ENCODE measurements around the gene STIM2. TPM values are rescaled to one million over a fixed set of nuclear protein-coding genes. Genes with fewer than 3 reads are reported as not detected.

Gene STIM2
- total RNA-seq, 1 donor from 2014 or later: 18.4 TPM

DNA sequence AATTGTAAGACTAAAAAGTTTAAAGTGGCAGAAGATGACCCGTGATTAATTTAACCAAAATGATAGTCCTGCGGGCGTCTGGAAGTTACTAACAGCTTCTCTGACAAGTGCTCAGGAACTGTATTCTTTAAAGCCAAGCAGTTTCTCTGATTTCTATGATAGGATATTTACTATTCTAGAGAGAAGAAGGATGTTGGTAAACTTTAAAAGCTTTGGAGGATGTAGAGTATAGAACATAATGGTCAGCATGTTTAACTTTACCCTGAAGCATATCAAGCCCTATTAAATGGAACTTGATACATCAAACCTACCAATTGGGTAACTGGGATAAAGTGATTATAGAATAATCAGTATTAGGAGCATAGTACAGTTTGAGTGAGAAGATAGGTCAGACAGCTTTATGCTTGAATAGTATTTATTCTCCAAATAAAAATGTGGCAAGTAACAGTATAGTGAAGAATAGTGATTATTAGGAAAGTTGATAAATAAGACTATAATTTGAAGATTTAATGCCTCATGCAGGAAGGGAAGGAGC lies 1.8 kb downstream of the STIM2 start:
- Mint-ChIP-seq H3K27ac (ENCODE audit: unreplicated experiment) (peak overlapping the region; percentile 44), H3K4me1 (ENCODE audit: low read depth, unreplicated experiment) (peaks cover 18% of the 10 kb centered on the region), H3K27me3 (ENCODE audit: low read depth, unreplicated experiment) (no peaks in the 10 kb centered on the region), H3K4me3 (ENCODE audit: unreplicated experiment) (peak overlapping the region; percentile 86), H3K9me3 (ENCODE audit: unreplicated experiment) (no peaks in the 10 kb centered on the region), H3K36me3 (ENCODE audit: low read depth, unreplicated experiment) (no peaks in the 10 kb centered on the region)
- DNase-seq (ENCODE audit: low read depth) (no peak), FAIRE-seq (no peak)
- no peak overlapping the region for H2AFZ ChIP-seq (ENCODE audit: low read depth, low read length)
- H3K79me2 ChIP-seq (ENCODE audit: insufficient read depth, low read length): peaks cover 59% of the 10 kb centered on the region
- no peak overlapping the region for H3K27ac ChIP-seq (ENCODE audit: low read depth, low read length)
- H3K9me3 ChIP-seq (ENCODE audit: insufficient read depth, low read depth, low read length): no peaks in the 10 kb centered on the region
- peaks cover 21% of the 10 kb centered on the region for H4K20me1 ChIP-seq (ENCODE audit: insufficient read depth, low read length)
- no peaks in the 10 kb centered on the region for H3K27me3 ChIP-seq (ENCODE audit: insufficient read depth, low read length)
- peak overlapping the region; percentile 77 for H3K4me3 ChIP-seq (ENCODE audit: insufficient read depth, low read depth, low read length)
- TF ChIP-seq, protein P1, sequence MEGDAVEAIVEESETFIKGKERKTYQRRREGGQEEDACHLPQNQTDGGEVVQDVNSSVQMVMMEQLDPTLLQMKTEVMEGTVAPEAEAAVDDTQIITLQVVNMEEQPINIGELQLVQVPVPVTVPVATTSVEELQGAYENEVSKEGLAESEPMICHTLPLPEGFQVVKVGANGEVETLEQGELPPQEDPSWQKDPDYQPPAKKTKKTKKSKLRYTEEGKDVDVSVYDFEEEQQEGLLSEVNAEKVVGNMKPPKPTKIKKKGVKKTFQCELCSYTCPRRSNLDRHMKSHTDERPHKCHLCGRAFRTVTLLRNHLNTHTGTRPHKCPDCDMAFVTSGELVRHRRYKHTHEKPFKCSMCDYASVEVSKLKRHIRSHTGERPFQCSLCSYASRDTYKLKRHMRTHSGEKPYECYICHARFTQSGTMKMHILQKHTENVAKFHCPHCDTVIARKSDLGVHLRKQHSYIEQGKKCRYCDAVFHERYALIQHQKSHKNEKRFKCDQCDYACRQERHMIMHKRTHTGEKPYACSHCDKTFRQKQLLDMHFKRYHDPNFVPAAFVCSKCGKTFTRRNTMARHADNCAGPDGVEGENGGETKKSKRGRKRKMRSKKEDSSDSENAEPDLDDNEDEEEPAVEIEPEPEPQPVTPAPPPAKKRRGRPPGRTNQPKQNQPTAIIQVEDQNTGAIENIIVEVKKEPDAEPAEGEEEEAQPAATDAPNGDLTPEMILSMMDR (IDR thresholded peaks at IDR 0.05; ENCODE audit: insufficient read depth, low read depth, low read length): no peak
- no peak for TF ChIP-seq EZH2 (IDR thresholded peaks at IDR 0.05; ENCODE audit: insufficient read depth, low read length)
- peak overlapping the region; percentile 98 for H3K4me2 ChIP-seq (ENCODE audit: low read length)
- H3K36me3 ChIP-seq (ENCODE audit: insufficient read depth, low read length): no peaks in the 10 kb centered on the region
- peak overlapping the region; percentile 82 for H3K9ac ChIP-seq (ENCODE audit: low read length)
- peaks cover 19% of the 10 kb centered on the region for H3K4me1 ChIP-seq (ENCODE audit: insufficient read depth, low read length)

DNA sequence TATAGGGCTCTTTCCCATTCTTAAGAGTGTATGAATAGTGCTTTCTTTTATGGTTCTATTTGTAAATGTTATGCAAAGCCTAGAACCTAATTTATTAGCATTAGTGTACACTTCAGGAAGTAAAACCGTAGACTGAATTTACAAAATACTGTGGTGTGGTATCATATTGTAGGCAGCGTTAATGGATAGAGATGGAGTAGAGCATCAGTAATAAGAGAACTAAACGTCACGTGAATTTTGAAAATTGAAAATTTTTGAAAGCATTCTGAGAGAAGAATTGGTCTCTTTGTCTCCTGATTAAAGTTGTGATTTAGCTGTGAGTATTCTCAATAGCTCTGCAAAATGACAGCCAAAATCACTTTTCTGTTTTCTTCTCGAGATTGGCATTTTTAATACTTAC lies 2.9 kb downstream of the STIM2 start:
- DNase-seq (ENCODE audit: low read depth): no peak
- TF ChIP-seq, protein P1 (IDR thresholded peaks at IDR 0.05; ENCODE audit: insufficient read depth, low read depth, low read length): no peak
- TF ChIP-seq EZH2 (IDR thresholded peaks at IDR 0.05; ENCODE audit: insufficient read depth, low read length): no peak
- no peak overlapping the region for H3K27ac ChIP-seq (ENCODE audit: low read depth, low read length)

DNA sequence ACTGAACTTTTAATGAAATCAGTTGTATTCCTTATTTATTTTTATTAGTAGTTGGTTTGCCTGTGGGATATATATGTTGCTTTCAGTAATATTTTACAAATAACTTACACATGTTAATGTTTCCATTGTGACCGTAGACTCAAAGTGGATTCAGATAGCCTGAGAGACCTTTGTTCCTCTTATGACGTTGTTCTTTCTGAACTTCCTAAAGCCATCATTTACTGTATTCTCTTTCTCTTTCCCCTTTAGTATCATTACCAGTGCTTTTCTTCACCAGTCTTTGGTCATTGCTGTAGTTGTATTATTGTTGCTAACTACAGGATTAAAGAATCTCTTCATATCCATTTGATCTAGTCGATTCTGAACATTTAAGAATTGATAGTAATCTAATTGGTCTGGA lies 4.3 kb downstream of the STIM2 start:
- no peak for FAIRE-seq
- Mint-ChIP-seq H3K4me3 (ENCODE audit: unreplicated experiment) (no peak overlapping the region), H3K9me3 (ENCODE audit: unreplicated experiment) (no peaks in the 10 kb centered on the region), H3K27me3 (ENCODE audit: low read depth, unreplicated experiment) (no peaks in the 10 kb centered on the region), H3K4me1 (ENCODE audit: low read depth, unreplicated experiment) (peaks cover 9% of the 10 kb centered on the region), H3K36me3 (ENCODE audit: low read depth, unreplicated experiment) (no peaks in the 10 kb centered on the region), H3K27ac (ENCODE audit: unreplicated experiment) (no peak overlapping the region)
- H3K36me3 ChIP-seq (ENCODE audit: insufficient read depth, low read length): no peaks in the 10 kb centered on the region
- no peaks in the 10 kb centered on the region for H3K9me3 ChIP-seq (ENCODE audit: insufficient read depth, low read depth, low read length)
- peaks cover 83% of the 10 kb centered on the region for H3K79me2 ChIP-seq (ENCODE audit: insufficient read depth, low read length)
- no peak overlapping the region for H3K9ac ChIP-seq (ENCODE audit: low read length)
- H3K4me3 ChIP-seq (ENCODE audit: insufficient read depth, low read depth, low read length): no peak overlapping the region
- H3K27me3 ChIP-seq (ENCODE audit: insufficient read depth, low read length): no peaks in the 10 kb centered on the region
- H4K20me1 ChIP-seq (ENCODE audit: insufficient read depth, low read length): peaks cover 32% of the 10 kb centered on the region
- peaks cover 2% of the 10 kb centered on the region for H3K4me1 ChIP-seq (ENCODE audit: insufficient read depth, low read length)
- TF ChIP-seq, protein P1 (IDR thresholded peaks at IDR 0.05; ENCODE audit: insufficient read depth, low read depth, low read length): no peak
- no peak for TF ChIP-seq EZH2 (IDR thresholded peaks at IDR 0.05; ENCODE audit: insufficient read depth, low read length)
- H3K27ac ChIP-seq (ENCODE audit: low read depth, low read length): no peak overlapping the region
- DNase-seq (ENCODE audit: low read depth): no peak
- H2AFZ ChIP-seq (ENCODE audit: low read depth, low read length): no peak overlapping the region
- no peak overlapping the region for H3K4me2 ChIP-seq (ENCODE audit: low read length)

More for the DNA sequence above, 2.9 kb downstream of the STIM2 start:
- no peak overlapping the region for H3K4me3 Mint-ChIP-seq (ENCODE audit: unreplicated experiment)
- Histone ChIP-seq H3K9ac (ENCODE audit: low read length) (no peak overlapping the region), H3K27me3 (ENCODE audit: insufficient read depth, low read length) (no peaks in the 10 kb centered on the region), H3K36me3 (ENCODE audit: insufficient read depth, low read length) (no peaks in the 10 kb centered on the region), H2AFZ (ENCODE audit: low read depth, low read length) (no peak overlapping the region), H3K4me1 (ENCODE audit: insufficient read depth, low read length) (peaks cover 12% of the 10 kb centered on the region), H3K4me3 (ENCODE audit: insufficient read depth, low read depth, low read length) (no peak overlapping the region), H3K4me2 (ENCODE audit: low read length) (peak overlapping the region; percentile 52), H3K79me2 (ENCODE audit: insufficient read depth, low read length) (peaks cover 69% of the 10 kb centered on the region), H4K20me1 (ENCODE audit: insufficient read depth, low read length) (peaks cover 27% of the 10 kb centered on the region), H3K9me3 (ENCODE audit: insufficient read depth, low read depth, low read length) (no peaks in the 10 kb centered on the region)
- no peak for FAIRE-seq
- no peak overlapping the region for H3K27ac Mint-ChIP-seq (ENCODE audit: unreplicated experiment)
- H3K27me3 Mint-ChIP-seq (ENCODE audit: low read depth, unreplicated experiment): no peaks in the 10 kb centered on the region
- peaks cover 17% of the 10 kb centered on the region for H3K4me1 Mint-ChIP-seq (ENCODE audit: low read depth, unreplicated experiment)
- H3K36me3 Mint-ChIP-seq (ENCODE audit: low read depth, unreplicated experiment): no peaks in the 10 kb centered on the region
- H3K9me3 Mint-ChIP-seq (ENCODE audit: unreplicated experiment): no peaks in the 10 kb centered on the region

Measured in astrocyte (in vitro differentiated cells and primary cell).